Bronchial epithelial cell (primary cell): ENCODE data around the gene HSD17B12. TPM values are rescaled to one million over a fixed set of nuclear protein-coding genes. Genes with fewer than 3 reads are reported as not detected.

Experiments
- DNase-seq: peaks from one replicate; pipeline ENCODE4 v3.0.0-alpha.2; 2010; ENCODE audit warnings: low read depth
- FAIRE-seq: peaks from 2 replicates; lab custom pipeline; 2011; peaks lifted over from hg19 to GRCh38; lab: Jason Lieb, UNC
- H3K27me3 ChIP-seq: 2 replicates; pipeline ENCODE4 v1.5.1; 2011; ENCODE audit warnings: low read length; ENCODE audit not compliant: control insufficient read depth, insufficient read depth
- H3K36me3 ChIP-seq: 2 replicates; pipeline ENCODE4 v1.5.1; 2011; ENCODE audit warnings: low read length; ENCODE audit not compliant: control insufficient read depth, insufficient read depth
- H3K4me3 ChIP-seq: 2 replicates; pipeline ENCODE4 v1.5.1; 2011; ENCODE audit warnings: mild to moderate bottlenecking, low read depth, low read length, control low read depth
- total RNA-seq: library from RNA; depleted of rRNA; stranded (reverse); fragments of >200 nt; gene quantifications from 2 replicates; pipeline ENCODE4 v1.2.1, GENCODE V29; 2014
- TF ChIP-seq, protein P1 (sequence below): IDR thresholded peaks from 2 replicates; pipeline ENCODE4 v1.5.1; 2011; ENCODE audit warnings: mild to moderate bottlenecking, moderate library complexity, low read length, control low read depth, inconsistent platforms; ENCODE audit not compliant: insufficient read depth, severe bottlenecking

Gene HSD17B12
- total RNA-seq, 1 donor from 2014 or later: 103 TPM

GRCh38 chr11:43871051-43871450, 190.5 kb downstream of the HSD17B12 start:
- no peaks in the 10 kb centered on the region for H3K27me3 ChIP-seq
- no peaks in the 10 kb centered on the region for H3K36me3 ChIP-seq
- TF ChIP-seq, protein P1, sequence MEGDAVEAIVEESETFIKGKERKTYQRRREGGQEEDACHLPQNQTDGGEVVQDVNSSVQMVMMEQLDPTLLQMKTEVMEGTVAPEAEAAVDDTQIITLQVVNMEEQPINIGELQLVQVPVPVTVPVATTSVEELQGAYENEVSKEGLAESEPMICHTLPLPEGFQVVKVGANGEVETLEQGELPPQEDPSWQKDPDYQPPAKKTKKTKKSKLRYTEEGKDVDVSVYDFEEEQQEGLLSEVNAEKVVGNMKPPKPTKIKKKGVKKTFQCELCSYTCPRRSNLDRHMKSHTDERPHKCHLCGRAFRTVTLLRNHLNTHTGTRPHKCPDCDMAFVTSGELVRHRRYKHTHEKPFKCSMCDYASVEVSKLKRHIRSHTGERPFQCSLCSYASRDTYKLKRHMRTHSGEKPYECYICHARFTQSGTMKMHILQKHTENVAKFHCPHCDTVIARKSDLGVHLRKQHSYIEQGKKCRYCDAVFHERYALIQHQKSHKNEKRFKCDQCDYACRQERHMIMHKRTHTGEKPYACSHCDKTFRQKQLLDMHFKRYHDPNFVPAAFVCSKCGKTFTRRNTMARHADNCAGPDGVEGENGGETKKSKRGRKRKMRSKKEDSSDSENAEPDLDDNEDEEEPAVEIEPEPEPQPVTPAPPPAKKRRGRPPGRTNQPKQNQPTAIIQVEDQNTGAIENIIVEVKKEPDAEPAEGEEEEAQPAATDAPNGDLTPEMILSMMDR: no peak
- no peak for FAIRE-seq
- peak; percentile 12 for DNase-seq
- H3K4me3 ChIP-seq: no peak overlapping the region

- DNase-seq (no peak), FAIRE-seq (no peak)
- TF ChIP-seq, protein P1: no peak
- Histone ChIP-seq H3K4me3 (no peak overlapping the region), H3K27me3 (no peaks in the 10 kb centered on the region), H3K36me3 (no peaks in the 10 kb centered on the region)
Observed at GRCh38 chr11:43872995-43873394, 192.5 kb downstream of the HSD17B12 start.

GRCh38 chr11:43874078-43874477, 193.5 kb downstream of the HSD17B12 start:
- H3K36me3 ChIP-seq: no peaks in the 10 kb centered on the region
- H3K4me3 ChIP-seq: no peak overlapping the region
- TF ChIP-seq, protein P1: no peak
- H3K27me3 ChIP-seq: no peaks in the 10 kb centered on the region
- FAIRE-seq (no peak), DNase-seq (no peak)

DNA sequence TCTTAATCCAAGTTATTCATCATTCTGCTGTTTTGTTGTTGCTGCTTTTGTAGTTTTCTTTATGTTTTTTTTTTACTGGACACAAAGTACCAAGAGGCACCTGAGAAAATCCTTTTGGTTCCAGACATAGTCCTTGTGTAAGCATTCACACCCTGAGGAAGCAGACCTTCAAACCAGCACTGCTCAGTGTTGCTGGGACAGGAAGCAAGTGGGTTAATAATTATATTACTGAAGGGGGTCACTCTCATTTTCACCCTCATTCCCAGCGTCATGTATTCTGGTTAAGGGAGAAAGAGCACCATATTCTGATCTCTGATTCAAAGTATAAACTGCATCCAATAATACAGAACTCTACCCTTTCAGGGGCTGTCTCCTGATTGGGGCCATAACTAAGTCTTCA, 194.2 kb downstream of the HSD17B12 start:
- DNase-seq: no peak
- no peak for FAIRE-seq
- TF ChIP-seq, protein P1: no peak
- Histone ChIP-seq H3K36me3 (no peaks in the 10 kb centered on the region), H3K27me3 (no peaks in the 10 kb centered on the region), H3K4me3 (no peak overlapping the region)

- FAIRE-seq: no peak
- no peaks in the 10 kb centered on the region for H3K27me3 ChIP-seq
- DNase-seq: no peak
- TF ChIP-seq, protein P1: no peak
- H3K36me3 ChIP-seq: peaks cover 8% of the 10 kb centered on the region
- peak overlapping the region; percentile 91 for H3K4me3 ChIP-seq
Observed at GRCh38 chr11:43879789-43880639, 199.5 kb downstream of the HSD17B12 start.

- DNase-seq: peak; percentile 70
- FAIRE-seq: no peak
- no peaks in the 10 kb centered on the region for H3K27me3 ChIP-seq
- H3K36me3 ChIP-seq: peaks cover 8% of the 10 kb centered on the region
- TF ChIP-seq, protein P1: no peak
- peak within 1 kb of the TSS; percentile 91 for H3K4me3 ChIP-seq
Observed at GRCh38 chr11:43880640-43881159, 200.2 kb downstream of the HSD17B12 start, which contains the start of gene ALKBH3. ALKBH3 (plus strand) TSS chr11:43880831; CDS start chr11:43882653, 1,822 bp downstream.
